ENCODE measurements around the gene ITM2B.

Gene ITM2B

DNA sequence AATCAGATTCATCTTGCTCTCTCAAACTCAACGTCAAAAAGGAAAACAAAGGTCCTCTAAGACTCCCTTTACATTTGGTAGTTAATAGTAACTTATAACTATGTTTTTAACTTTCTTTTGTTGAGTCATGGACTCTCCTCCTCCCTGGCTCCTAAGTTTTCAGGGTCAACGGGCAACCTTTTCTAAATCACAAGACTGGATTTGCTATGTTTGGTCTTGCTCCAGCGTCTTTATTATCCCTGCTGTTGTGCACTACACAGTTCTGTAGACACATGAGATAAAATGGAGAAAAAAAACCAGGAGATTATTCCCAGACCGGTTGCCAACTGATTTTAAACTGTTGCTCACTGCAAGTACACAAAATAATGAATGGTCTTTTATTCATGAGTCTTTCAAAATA, 1.9 kb upstream of the ITM2B start:
- Histone ChIP-seq H3K27ac (ENCODE audit: low read depth, low read length) (no peak overlapping the region), H2BK15ac (replicated peaks; ENCODE audit: low read depth) (peak overlapping the region; percentile 57), H3K9ac (ENCODE audit: low read length) (no peak overlapping the region), H2BK5ac (ENCODE audit: low read length) (no peak overlapping the region), H3K56ac (ENCODE audit: low read length) (no peak overlapping the region), H4K5ac (ENCODE audit: low read length) (no peak overlapping the region), H2BK120ac (ENCODE audit: low read depth, low read length) (no peak overlapping the region), H3K4me1 (ENCODE audit: control insufficient read depth, low read depth, low read length) (no peaks in the 10 kb centered on the region), H3K27me3 (ENCODE audit: insufficient read depth, low read length, poor library complexity) (no peaks in the 10 kb centered on the region), H3K4ac (ENCODE audit: low read depth, low read length) (no peak overlapping the region), H3K4me2 (ENCODE audit: low read length) (no peak overlapping the region), H3K23ac (ENCODE audit: low read length) (no peak overlapping the region), H2AK5ac (ENCODE audit: low read length) (no peak overlapping the region), H3K79me2 (ENCODE audit: control insufficient read depth, insufficient read depth, low read length) (peaks cover 8% of the 10 kb centered on the region), H3K18ac (ENCODE audit: low read length) (no peak overlapping the region), H4K8ac (ENCODE audit: low read depth, low read length) (no peak overlapping the region), H3K4me3 (ENCODE audit: low read length) (no peak overlapping the region), H3K79me1 (ENCODE audit: low read length) (no peaks in the 10 kb centered on the region), H3K36me3 (ENCODE audit: control insufficient read depth, insufficient read depth, low read length) (no peaks in the 10 kb centered on the region)
- no CpG with 5 or more reads among the region's 4 CpGs for whole genome bisulfite sequencing (ENCODE audit: extremely low coverage, insufficient coverage, low lambda C conversion rate)
- DNase-seq: no peak

DNA sequence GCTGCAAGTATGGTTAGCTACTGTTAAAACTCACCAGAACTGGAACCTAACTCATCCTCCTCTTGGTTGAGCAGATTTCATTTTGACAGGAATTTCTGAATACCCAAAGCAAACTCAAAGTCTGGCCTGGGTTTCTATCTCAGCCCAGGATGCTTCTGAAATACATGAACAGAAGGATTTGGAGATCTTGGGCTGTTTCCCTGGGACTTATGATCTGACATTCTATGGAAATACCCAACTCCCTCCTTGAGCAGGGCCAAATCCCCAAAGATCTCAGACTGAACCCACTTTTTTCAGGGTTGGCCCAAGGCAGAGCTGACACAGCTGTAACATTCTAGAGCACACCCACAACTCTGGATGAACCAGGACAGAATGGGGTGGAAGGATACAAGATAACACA, 1.1 kb upstream of the ITM2B start:
- Histone ChIP-seq H2BK5ac (ENCODE audit: low read length) (no peak overlapping the region), H3K79me1 (ENCODE audit: low read length) (no peaks in the 10 kb centered on the region), H3K27me3 (ENCODE audit: insufficient read depth, low read length, poor library complexity) (no peaks in the 10 kb centered on the region), H3K4me1 (ENCODE audit: control insufficient read depth, low read depth, low read length) (peaks cover 3% of the 10 kb centered on the region), H3K27ac (ENCODE audit: low read depth, low read length) (no peak overlapping the region), H2BK15ac (replicated peaks; ENCODE audit: low read depth) (no peak overlapping the region), H3K18ac (ENCODE audit: low read length) (no peak overlapping the region), H3K56ac (ENCODE audit: low read length) (no peak overlapping the region), H4K8ac (ENCODE audit: low read depth, low read length) (no peak overlapping the region), H2AK5ac (ENCODE audit: low read length) (no peak overlapping the region), H3K23ac (ENCODE audit: low read length) (no peak overlapping the region), H3K4me2 (ENCODE audit: low read length) (no peak overlapping the region), H3K79me2 (ENCODE audit: control insufficient read depth, insufficient read depth, low read length) (peaks cover 13% of the 10 kb centered on the region), H3K9ac (ENCODE audit: low read length) (no peak overlapping the region), H3K4me3 (ENCODE audit: low read length) (no peak overlapping the region), H4K5ac (ENCODE audit: low read length) (no peak overlapping the region), H2BK120ac (ENCODE audit: low read depth, low read length) (no peak overlapping the region), H3K4ac (ENCODE audit: low read depth, low read length) (no peak overlapping the region), H3K36me3 (ENCODE audit: control insufficient read depth, insufficient read depth, low read length) (no peaks in the 10 kb centered on the region)
- no peak for DNase-seq

DNA sequence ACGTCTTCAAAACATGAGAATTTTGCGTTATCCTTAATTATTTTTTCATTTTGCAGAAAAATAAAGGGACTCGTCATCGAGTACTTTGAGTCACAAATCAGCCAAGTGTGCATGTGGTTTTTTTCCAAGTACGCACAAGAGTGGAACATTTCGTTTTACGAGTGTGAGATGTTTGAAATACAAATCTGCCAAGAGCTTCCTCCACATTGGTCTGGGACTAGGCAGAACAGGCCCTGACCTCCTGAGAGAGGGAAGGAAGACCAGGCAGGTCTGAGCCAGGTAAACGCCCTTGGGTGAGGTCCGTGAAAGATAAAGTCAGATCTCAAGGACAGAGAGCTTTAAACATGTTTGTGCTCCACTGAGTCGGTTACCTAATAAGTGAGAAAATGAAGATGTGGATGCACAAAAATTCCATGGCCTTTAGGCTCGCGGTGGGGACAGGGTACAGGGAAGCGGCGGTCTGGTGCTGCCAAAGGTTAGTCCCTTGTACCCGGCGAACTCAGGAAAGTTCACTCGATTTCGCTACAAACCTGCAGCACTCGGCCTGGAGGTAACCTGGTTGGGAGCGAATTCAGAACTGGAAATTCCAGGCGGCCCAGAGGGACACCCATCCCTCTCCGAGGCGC, 473 bp upstream of the ITM2B start:
- H4K5ac ChIP-seq (ENCODE audit: low read length): no peak overlapping the region
- peaks cover 17% of the 10 kb centered on the region for H3K79me2 ChIP-seq (ENCODE audit: control insufficient read depth, insufficient read depth, low read length)
- H3K4me1 ChIP-seq (ENCODE audit: control insufficient read depth, low read depth, low read length): peaks cover 3% of the 10 kb centered on the region
- H2BK15ac ChIP-seq (replicated peaks; ENCODE audit: low read depth): no peak overlapping the region
- no peak overlapping the region for H3K4ac ChIP-seq (ENCODE audit: low read depth, low read length)
- peak overlapping the region; percentile 77 for H3K9ac ChIP-seq (ENCODE audit: low read length)
- H3K36me3 ChIP-seq (ENCODE audit: control insufficient read depth, insufficient read depth, low read length): no peaks in the 10 kb centered on the region
- DNase-seq: peak; percentile 61
- no peak overlapping the region for H2BK120ac ChIP-seq (ENCODE audit: low read depth, low read length)
- H4K8ac ChIP-seq (ENCODE audit: low read depth, low read length): no peak overlapping the region
- no peak overlapping the region for H3K27ac ChIP-seq (ENCODE audit: low read depth, low read length)
- H3K79me1 ChIP-seq (ENCODE audit: low read length): no peaks in the 10 kb centered on the region
- H2AK5ac ChIP-seq (ENCODE audit: low read length): no peak overlapping the region
- H3K18ac ChIP-seq (ENCODE audit: low read length): no peak overlapping the region
- no peaks in the 10 kb centered on the region for H3K27me3 ChIP-seq (ENCODE audit: insufficient read depth, low read length, poor library complexity)
- peak overlapping the region; percentile 77 for H3K4me3 ChIP-seq (ENCODE audit: low read length)
- H3K23ac ChIP-seq (ENCODE audit: low read length): no peak overlapping the region
- no CpG with 5 or more reads among the region's 23 CpGs for WGBS (ENCODE audit: extremely low coverage, insufficient coverage, low lambda C conversion rate)
- H3K4me2 ChIP-seq (ENCODE audit: low read length): peak overlapping the region; percentile 35
- H2BK5ac ChIP-seq (ENCODE audit: low read length): no peak overlapping the region
- H3K56ac ChIP-seq (ENCODE audit: low read length): peak overlapping the region; percentile 85

DNA sequence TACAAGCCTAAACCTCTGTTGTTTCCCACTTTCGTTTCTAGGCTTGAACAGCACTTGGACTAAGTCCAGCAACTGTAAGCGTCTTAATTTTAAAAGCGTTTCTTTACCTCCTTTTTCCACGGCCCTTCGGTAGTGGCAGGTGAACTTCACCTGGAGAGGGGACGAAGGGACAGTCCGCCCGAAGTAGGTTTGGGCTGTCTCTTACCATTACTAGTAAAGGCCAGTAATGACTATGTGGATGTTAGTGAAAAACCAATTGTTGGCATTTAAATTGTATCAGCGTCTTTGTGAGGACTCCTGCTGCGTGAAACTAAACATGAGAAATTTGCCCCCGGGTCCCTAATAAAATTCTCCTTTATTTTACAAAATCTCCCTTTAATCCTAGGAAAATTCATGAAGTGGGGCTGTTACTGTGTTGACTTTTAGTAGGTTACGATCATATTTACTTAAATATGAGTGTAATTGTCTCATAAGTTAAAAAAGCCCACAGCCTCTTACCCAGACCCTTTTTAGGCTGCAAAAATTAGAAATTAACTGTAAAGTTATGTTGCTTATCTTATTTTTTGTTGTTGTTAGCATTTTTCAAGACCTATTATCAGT, 983 bp downstream of the ITM2B start:
- Histone ChIP-seq H3K79me1 (ENCODE audit: low read length) (no peaks in the 10 kb centered on the region), H3K4me3 (ENCODE audit: low read length) (peak overlapping the region; percentile 73), H2BK15ac (replicated peaks; ENCODE audit: low read depth) (no peak overlapping the region), H3K23ac (ENCODE audit: low read length) (peak overlapping the region; percentile 97), H3K27me3 (ENCODE audit: insufficient read depth, low read length, poor library complexity) (no peaks in the 10 kb centered on the region), H3K56ac (ENCODE audit: low read length) (peak overlapping the region; percentile 92), H3K9ac (ENCODE audit: low read length) (peak overlapping the region; percentile 97), H3K4ac (ENCODE audit: low read depth, low read length) (no peak overlapping the region), H3K4me1 (ENCODE audit: control insufficient read depth, low read depth, low read length) (peaks cover 3% of the 10 kb centered on the region), H2BK5ac (ENCODE audit: low read length) (peak overlapping the region; percentile 26), H2BK120ac (ENCODE audit: low read depth, low read length) (no peak overlapping the region), H3K79me2 (ENCODE audit: control insufficient read depth, insufficient read depth, low read length) (peaks cover 17% of the 10 kb centered on the region), H2AK5ac (ENCODE audit: low read length) (no peak overlapping the region), H4K8ac (ENCODE audit: low read depth, low read length) (no peak overlapping the region), H3K27ac (ENCODE audit: low read depth, low read length) (peak overlapping the region; percentile 89), H3K18ac (ENCODE audit: low read length) (peak overlapping the region; percentile 29), H4K5ac (ENCODE audit: low read length) (no peak overlapping the region), H3K36me3 (ENCODE audit: control insufficient read depth, insufficient read depth, low read length) (no peaks in the 10 kb centered on the region), H3K4me2 (ENCODE audit: low read length) (peak overlapping the region; percentile 34)
- WGBS (ENCODE audit: extremely low coverage, insufficient coverage, low lambda C conversion rate): no CpG with 5 or more reads among the region's 12 CpGs
- peak; percentile 44 for DNase-seq

DNA sequence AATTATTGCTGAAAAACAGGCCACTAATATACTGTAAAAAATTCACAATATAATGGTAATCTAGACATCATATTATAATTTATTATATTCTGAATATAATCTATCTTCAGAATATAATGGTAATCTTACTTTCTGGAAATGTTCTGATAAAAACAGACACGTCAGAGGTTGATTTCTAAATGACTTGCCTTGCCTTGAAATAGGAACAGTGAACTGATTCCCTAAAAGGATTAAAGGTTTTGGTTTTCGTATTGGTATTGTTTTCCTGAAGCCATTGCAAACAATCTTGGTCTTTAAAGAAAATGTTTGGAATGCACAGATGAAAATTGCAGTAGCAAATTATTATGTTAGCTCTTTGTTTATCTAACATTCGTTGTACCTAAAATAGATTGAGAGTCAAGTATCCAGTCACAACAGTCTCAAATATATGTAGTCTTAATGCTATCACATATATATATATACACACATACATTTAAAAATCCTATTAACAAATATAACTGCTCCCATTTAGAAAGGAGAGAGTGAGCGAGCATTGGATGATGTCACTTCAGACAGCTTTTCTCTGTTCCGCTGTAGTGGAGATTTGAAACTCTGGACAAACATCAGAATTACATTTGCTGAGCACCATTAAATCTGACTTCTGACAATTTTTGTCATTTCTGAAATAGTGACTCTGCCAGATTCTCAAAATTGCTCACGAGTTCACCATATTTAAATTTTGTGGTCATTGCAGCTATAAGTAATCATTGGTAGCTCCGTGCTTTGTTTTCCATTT, 1.7 kb downstream of the ITM2B start:
- H4K5ac ChIP-seq (ENCODE audit: low read length): no peak overlapping the region
- H3K4ac ChIP-seq (ENCODE audit: low read depth, low read length): no peak overlapping the region
- H3K27ac ChIP-seq (ENCODE audit: low read depth, low read length): peak overlapping the region; percentile 24
- peak overlapping the region; percentile 33 for H3K9ac ChIP-seq (ENCODE audit: low read length)
- no peak overlapping the region for H3K4me3 ChIP-seq (ENCODE audit: low read length)
- no peak overlapping the region for H3K18ac ChIP-seq (ENCODE audit: low read length)
- peak; percentile 20 for DNase-seq
- H3K79me2 ChIP-seq (ENCODE audit: control insufficient read depth, insufficient read depth, low read length): peaks cover 25% of the 10 kb centered on the region
- no peaks in the 10 kb centered on the region for H3K36me3 ChIP-seq (ENCODE audit: control insufficient read depth, insufficient read depth, low read length)
- peak overlapping the region; percentile 38 for H3K4me2 ChIP-seq (ENCODE audit: low read length)
- no peak overlapping the region for H3K23ac ChIP-seq (ENCODE audit: low read length)
- no CpG with 5 or more reads among the region's 7 CpGs for WGBS (ENCODE audit: extremely low coverage, insufficient coverage, low lambda C conversion rate)
- peak overlapping the region; percentile 35 for H3K56ac ChIP-seq (ENCODE audit: low read length)
- no peak overlapping the region for H4K8ac ChIP-seq (ENCODE audit: low read depth, low read length)
- peaks cover 3% of the 10 kb centered on the region for H3K4me1 ChIP-seq (ENCODE audit: control insufficient read depth, low read depth, low read length)
- H2BK5ac ChIP-seq (ENCODE audit: low read length): no peak overlapping the region
- H3K79me1 ChIP-seq (ENCODE audit: low read length): peaks cover 2% of the 10 kb centered on the region
- H3K27me3 ChIP-seq (ENCODE audit: insufficient read depth, low read length, poor library complexity): no peaks in the 10 kb centered on the region
- no peak overlapping the region for H2BK120ac ChIP-seq (ENCODE audit: low read depth, low read length)
- no peak overlapping the region for H2BK15ac ChIP-seq (replicated peaks; ENCODE audit: low read depth)
- H2AK5ac ChIP-seq (ENCODE audit: low read length): no peak overlapping the region
